NCI-H1436 treated with DMSO at 0.1 percent for 48 hours (cell line): ENCODE results near the gene OMP.
A peak's percentile ranks its signal among the peaks of the same experiment; 100 is the strongest.

Source experiments
- DNase-seq: peaks from one replicate; lab custom pipeline; 2025; lab: John Stamatoyannopoulos, UW

The OMP gene

GRCh38 chr11:77106759-77107158 is 4.1 kb downstream of the OMP start:
- no peak for DNase-seq

DNA sequence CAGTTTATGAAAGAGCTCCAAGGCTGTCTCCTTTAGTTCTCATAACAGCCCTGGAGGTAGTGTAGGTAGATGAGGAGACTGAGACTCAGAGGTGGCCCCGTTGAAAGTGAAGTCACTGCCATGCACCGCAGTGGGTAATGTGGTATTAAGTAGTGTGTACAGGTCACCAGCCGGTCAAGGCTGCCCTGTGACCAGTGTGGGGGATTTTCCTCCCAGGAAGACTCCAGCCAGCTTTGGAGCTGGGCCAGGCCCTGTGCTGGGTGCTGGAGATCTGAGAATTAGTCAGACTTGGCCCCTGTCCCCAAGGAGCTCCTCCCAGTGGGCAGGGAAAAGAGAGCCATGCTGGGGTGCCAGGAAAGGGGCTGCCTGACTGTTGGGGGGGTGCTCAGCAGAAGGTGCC is 5.3 kb downstream of the OMP start:
- no peak for DNase-seq

- DNase-seq: no peak
Measured at GRCh38 chr11:77108436-77108835, 5.8 kb downstream of the OMP start.

GRCh38 chr11:77109236-77110019 is 6.8 kb downstream of the OMP start:
- peak; percentile 55 for DNase-seq

DNA sequence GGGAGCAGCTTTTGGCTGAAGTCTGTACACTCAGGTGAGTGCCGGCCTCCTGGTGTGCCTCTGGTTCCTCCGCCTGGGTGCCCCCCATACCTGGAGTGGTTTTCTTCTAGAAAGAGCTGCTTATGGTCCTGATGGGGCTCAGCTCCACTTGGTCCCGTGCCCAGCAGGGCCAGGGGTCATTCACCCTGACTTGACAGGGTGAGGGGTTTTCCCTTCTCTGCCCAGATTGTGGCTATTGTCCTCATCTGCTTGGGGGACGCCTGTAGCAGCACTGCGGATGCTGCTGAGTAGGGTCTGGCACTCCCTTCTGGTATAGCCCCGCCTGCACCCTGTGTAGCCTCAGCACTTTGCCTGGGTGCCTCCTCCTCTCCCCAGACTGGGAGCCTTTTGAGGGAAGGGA is 8.2 kb downstream of the OMP start:
- no peak for DNase-seq

DNA sequence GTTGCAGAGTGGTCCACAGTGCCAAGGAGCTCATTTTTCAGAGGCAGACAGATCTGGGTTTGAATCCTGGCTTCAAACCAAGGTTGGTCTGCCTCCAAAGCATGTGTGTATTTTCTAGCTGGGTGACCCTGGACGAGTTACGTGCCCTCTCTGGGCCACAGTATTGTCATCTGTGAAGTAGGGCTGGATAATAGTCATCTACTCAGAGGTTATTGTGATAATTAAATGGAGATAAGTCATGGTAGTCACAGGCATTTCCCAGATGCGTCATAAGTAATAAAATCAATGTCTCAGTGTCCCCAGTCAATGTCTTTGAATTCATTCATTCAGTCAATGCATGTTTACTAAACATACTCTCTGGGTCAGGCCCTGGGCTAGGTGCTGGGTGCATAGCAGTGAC is 8.6 kb downstream of the OMP start:
- no peak for DNase-seq

DNA sequence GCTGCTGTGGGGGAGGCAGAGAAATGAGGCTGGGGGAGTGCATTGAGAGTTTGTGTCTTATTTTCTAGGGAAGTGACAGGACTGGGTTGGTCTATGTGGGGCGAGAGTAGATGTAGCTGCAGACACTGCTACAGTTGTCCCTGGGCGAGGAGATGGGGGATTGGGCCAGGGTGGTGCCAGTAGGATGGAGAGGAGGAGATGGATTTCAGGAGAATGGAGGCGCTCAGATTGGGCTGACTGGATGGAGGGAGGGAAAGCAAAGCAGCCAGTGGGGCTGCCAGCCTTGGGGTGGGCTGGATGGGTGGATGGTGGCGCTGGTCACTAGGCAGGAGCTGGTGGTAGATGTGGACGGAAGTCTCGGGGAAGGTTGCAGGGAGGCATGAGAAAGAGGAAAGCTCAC is 9.3 kb downstream of the OMP start:
- no peak for DNase-seq

DNA sequence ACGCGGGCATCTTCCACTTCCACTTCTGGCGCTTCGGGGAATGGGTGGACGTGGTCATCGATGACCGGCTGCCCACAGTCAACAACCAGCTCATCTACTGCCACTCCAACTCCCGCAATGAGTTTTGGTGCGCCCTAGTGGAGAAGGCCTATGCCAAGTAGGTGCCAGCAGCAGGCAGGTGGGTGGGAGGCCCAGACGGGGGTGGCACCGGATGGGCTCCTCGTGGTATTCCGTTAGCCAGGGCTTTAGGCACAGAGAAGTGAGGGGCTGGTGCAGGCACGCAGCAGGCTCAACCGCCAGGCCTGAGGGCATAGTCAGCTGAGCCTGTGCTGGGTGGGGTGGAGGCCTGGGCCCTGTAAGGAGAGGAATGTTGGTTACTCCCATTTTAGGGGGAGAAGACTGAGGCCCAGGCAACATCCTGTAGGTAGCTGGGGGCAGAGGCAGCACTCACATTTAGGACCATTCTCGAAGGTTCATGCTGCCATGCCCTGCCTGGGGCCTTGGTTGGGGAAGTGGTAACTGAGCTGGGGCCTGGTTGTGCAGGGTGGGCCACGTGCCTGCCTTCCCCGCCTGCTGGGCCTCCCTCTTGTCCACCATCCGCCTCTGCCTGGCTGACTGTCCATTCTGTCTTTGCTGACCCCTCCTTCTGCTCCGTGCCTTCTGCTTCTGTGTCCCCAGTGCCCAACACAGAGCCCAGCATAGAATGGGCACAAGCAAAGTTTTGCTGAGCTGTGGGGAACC is 10.2 kb downstream of the OMP start:
- DNase-seq: no peak

DNA sequence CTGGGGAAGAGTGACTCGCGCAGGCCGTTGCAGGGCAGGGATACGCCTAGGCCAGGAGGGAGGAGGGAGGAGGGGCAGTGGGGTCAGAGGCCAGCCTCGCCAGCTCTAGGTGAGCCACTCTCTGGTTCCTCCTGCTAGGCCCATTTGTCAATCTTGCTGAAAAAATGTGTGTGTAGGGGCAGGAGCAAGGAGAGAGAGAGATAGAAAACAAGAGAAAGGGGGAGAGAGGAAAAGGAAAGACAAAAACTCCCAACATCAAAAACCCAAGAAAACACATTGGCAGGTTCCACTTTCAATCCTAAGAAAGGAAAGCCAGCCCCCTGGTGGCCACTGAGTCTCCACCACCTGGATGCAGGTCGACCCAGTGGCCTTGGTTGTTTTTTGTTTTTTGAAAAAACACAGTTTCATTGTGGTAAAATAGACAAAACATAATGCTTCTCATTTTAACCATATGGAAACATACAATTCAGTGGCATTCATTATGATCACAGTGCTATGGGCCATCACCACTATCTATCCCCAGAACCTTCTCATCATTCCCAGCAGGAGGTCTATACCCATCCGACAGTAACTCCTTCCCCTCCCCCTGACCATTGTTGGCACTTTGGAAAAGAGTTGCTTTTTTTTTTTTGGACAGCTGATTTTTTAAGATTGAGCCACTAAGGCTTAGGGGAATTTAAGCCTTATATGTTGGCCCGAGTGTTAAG is 10.9 kb downstream of the OMP start:
- DNase-seq: no peak

DNA sequence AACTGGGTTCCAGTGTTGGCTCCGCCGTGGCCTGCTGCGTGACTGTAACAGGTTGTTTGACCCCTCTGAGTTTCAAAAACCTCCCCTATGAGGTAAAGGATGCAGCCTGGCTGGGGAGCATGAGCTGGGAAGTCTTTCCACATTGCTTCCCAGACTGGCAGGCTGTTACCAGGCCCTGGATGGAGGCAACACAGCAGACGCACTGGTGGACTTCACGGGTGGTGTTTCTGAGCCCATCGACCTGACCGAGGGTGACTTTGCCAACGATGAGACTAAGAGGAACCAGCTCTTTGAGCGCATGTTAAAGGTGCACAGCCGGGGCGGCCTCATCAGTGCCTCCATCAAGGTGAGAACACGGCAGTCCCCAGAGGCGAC is 11.4 kb downstream of the OMP start:
- DNase-seq: no peak

- no peak for DNase-seq
Measured at GRCh38 chr11:77115181-77115611, 12.6 kb downstream of the OMP start.

GRCh38 chr11:77115956-77116355 is 13.3 kb downstream of the OMP start:
- DNase-seq: no peak

DNA sequence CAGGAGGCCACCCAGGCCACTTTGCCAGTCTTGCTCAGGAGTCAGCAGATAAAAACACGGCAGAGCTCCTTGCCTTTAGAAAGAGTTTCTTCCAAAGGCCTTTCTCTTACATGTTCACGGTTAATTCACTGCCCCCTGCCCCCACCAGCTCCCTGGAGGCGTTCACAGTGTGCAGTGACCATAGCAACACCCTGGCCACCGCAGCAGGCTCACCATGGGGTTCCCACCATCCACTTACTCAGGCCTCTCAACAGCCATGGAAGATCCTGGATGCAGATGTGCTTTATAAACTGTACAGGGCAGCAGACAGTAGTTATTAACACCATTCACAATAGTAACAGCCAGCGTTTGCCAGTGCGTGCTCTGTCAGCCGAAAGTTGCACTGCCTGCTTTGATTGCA is 14.9 kb downstream of the OMP start:
- no peak for DNase-seq

DNA sequence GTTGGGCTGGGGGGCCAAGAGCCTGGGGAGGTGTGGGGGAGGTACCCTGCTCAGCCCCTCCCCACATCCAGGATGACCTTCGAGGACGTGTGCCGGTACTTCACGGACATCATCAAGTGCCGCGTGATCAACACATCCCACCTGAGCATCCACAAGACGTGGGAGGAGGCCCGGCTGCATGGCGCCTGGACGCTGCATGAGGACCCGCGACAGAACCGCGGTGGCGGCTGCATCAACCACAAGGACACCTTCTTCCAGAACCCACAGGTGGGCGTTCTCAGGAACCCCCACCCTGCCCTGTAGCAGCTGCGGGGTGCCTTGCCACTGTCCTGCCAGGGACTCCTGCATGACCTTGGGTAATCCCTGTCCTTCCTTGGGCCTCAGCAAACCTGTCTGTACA is 15.4 kb downstream of the OMP start:
- no peak for DNase-seq

DNA sequence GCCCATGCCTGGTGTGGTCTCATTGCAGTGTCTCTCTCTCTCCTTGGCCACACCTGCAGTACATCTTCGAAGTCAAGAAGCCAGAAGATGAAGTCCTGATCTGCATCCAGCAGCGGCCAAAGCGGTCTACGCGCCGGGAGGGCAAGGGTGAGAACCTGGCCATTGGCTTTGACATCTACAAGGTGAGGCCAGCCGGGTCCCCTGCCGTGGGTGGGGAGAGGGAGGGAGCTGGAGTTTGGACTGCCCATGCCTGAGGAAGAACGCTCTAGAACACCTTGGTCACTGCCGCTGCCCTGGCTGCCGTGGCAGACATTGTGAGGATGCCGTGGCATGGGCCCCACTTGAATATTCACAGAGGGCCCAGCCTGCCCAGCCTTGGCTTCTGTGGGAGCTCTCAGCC is 16.3 kb downstream of the OMP start:
- DNase-seq: no peak

GRCh38 chr11:77119531-77119936 is 16.9 kb downstream of the OMP start:
- no peak for DNase-seq

DNA sequence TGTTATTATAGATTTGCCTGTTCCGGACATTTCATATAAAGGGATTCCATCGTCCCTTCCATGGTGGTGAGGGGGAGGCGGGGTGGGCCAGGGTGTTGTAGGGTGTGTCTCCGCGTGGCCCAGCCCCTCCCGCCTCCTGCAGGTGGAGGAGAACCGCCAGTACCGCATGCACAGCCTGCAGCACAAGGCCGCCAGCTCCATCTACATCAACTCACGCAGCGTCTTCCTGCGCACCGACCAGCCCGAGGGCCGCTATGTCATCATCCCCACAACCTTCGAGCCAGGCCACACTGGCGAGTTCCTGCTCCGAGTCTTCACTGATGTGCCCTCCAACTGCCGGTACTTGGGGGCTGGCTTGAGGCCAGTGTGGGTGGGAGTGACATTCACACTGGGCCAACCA is 17.9 kb downstream of the OMP start:
- DNase-seq: no peak

GRCh38 chr11:77121096-77121640 is 18.5 kb downstream of the OMP start:
- DNase-seq: no peak

DNA sequence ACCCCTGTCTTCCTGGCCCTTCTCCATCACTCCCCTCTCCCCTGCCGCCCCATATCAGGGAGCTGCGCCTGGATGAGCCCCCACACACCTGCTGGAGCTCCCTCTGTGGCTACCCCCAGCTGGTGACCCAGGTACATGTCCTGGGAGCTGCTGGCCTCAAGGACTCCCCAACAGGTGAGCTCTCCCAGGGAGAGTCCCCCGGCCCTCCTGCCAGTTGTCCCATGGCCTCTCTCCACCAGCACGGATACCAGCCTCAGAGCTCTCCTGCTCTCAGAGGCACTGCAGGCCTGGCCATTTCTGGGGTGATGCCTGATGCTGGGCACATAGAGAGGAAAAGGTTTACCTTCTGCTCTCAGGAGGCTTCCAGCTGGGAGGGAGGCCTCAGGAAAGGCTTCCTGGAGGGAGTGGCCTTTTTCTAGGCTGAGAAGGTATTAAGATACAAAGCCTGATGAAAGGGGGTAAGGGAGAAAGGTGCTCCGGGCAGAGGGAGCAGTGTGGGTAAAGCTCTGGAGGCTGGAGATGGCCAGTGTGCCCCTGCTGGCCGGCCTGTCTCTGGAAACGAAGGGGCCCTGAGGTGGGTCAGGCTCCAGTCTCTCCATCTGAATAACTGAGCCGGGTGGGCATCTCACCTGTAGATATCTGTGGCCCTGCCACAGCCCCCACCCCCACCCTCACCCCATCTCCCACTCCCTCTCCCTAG is 19.4 kb downstream of the OMP start:
- DNase-seq: no peak

- DNase-seq: no peak
Measured at GRCh38 chr11:77122576-77123212, 20.1 kb downstream of the OMP start.

DNA sequence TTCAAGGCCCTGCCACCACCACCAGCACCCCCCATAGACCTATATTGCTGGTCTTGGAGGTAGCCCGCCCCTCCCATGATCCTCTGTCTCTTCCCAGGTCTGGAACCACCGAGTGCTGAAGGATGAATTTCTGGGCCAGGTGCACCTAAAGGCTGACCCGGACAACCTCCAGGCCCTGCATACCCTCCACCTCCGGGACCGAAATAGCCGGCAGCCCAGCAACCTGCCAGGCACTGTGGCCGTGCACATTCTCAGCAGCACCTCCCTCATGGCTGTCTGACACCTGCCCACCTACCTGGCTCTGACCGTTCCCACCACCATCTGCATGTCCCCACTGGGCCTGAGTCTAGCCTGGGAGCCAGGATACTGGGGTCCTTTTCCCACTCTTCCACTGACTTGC is 21.0 kb downstream of the OMP start:
- no peak for DNase-seq

- DNase-seq: no peak
Measured at GRCh38 chr11:77124041-77124440, 21.4 kb downstream of the OMP start.
